Kasumi-1 (cell line): ENCODE measurements around the gene ANXA1.

Source experiments
- DNase-seq, 2 experiments: peaks; one replicate each; lab custom pipeline; 2025; lab: John Stamatoyannopoulos, UW

ANXA1 gene

GRCh38 chr9:73137914-73138313 is 13.8 kb upstream of the ANXA1 start:
- no peak for DNase-seq

GRCh38 chr9:73138516-73138915 is 13.1 kb upstream of the ANXA1 start:
- no peak for DNase-seq

GRCh38 chr9:73141282-73141681 is 10.4 kb upstream of the ANXA1 start:
- DNase-seq = no peak

- DNase-seq = peak; percentile 81 to 85
Observed at GRCh38 chr9:73143711-73144328, 7.8 kb upstream of the ANXA1 start.

- DNase-seq = no peak
Observed at GRCh38 chr9:73146111-73146815, 5.4 kb upstream of the ANXA1 start.

- DNase-seq = no peak
Observed at GRCh38 chr9:73148447-73148937, 3.2 kb upstream of the ANXA1 start.

GRCh38 chr9:73149371-73150067 is 2.1 kb upstream of the ANXA1 start:
- DNase-seq = peak; percentile 72 to 80

GRCh38 chr9:73152543-73152844 is 829 bp downstream of the ANXA1 start:
- no peak for DNase-seq

- peak; percentile 64 to 66 for DNase-seq
Observed at GRCh38 chr9:73152953-73153352, 1.3 kb downstream of the ANXA1 start.

GRCh38 chr9:73153793-73154227 is 2.1 kb downstream of the ANXA1 start:
- peak; percentile 9 to 27 for DNase-seq

GRCh38 chr9:73154271-73154670 is 2.6 kb downstream of the ANXA1 start:
- no peak for DNase-seq

- DNase-seq = peak; percentile 51 to 56
Observed at GRCh38 chr9:73154722-73155121, 3.1 kb downstream of the ANXA1 start.

GRCh38 chr9:73155377-73155776 is 3.7 kb downstream of the ANXA1 start:
- DNase-seq = peak; percentile 16 to 17

- DNase-seq = no peak
Observed at GRCh38 chr9:73155968-73156864, 4.6 kb downstream of the ANXA1 start.

GRCh38 chr9:73156865-73157187 is 5.2 kb downstream of the ANXA1 start:
- no peak for DNase-seq

GRCh38 chr9:73157811-73158210 is 6.1 kb downstream of the ANXA1 start:
- no peak for DNase-seq

GRCh38 chr9:73158723-73159122 is 7.1 kb downstream of the ANXA1 start:
- DNase-seq = no peak

GRCh38 chr9:73160868-73161267 is 9.2 kb downstream of the ANXA1 start:
- DNase-seq = no peak

GRCh38 chr9:73162987-73163768 is 11.5 kb downstream of the ANXA1 start:
- peak; percentile 27 to 45 for DNase-seq

- no peak for DNase-seq
Observed at GRCh38 chr9:73165911-73166310, 14.2 kb downstream of the ANXA1 start.

- no peak for DNase-seq
Observed at GRCh38 chr9:73166468-73166867, 14.8 kb downstream of the ANXA1 start.
